ENCODE results near the gene CCL4. TPM values are rescaled to one million over a fixed set of nuclear protein-coding genes. Genes with fewer than 3 reads are reported as not detected.

CCL4 gene
- total RNA-seq, 1 experiment from 2014 or later, result not detected

DNA sequence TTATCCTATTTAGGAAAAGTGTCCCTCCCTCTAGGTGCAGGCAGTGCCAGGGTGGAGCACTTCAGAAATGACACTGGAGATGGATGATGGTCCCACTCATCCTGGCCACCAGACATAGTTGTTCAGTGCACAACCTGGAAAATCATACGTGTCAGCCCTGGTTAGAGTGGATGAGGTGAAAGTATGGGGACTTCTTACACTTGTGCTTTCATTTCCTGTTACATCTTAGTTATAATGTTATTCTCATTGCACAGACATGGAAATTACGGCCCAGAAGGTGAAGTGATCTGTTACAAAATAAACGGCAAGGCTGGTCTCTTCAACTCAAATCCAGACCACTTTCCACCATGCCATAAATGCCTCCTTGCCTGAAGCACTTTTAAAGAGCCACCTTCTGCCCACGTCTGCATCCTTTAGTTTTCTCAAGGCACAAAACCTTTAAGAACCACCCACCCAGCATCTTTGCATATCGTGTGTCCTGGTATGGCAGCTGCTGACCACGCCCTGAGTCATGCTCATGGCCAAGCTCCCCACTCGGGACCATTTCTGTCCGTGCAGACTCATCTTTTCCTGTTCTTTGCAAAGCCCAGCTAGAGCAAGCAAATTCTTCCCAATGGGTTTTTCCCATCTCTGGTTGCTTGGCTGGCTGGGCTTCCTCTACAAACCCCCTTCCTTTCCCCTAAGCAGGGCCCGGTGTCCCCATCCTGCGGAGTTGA lies 50.4 kb downstream of the CCL4 start:
- H3K27ac ChIP-seq (ENCODE audit: insufficient read length, low read depth, low read length), result no peak overlapping the region
- no peak overlapping the region for H3K14ac ChIP-seq (ENCODE audit: insufficient read depth, low read length)
- H3K9me3 ChIP-seq (ENCODE audit: control insufficient read depth, low read depth, low read length), result no peaks in the 10 kb centered on the region
- Mint-ChIP-seq H3K27me3 (ENCODE audit: low read depth) (peaks cover 5% of the 10 kb centered on the region), H3K27ac (no peak overlapping the region), H3K4me3 (no peak overlapping the region), H3K4me1 (peaks cover 5 to 8% of the 10 kb centered on the region in 2 experiments; a peak in 1 of 4 replicates), H3K36me3 (ENCODE audit: insufficient read depth in 1 of 3, low read depth in 3 of 3) (no peaks in the 10 kb centered on the region), H3K9me3 (no peaks in the 10 kb centered on the region)
- H2BK120ac ChIP-seq (ENCODE audit: low read depth, low read length, poor library complexity, severe bottlenecking), result no peak overlapping the region
- no peak overlapping the region for H3K56ac ChIP-seq (ENCODE audit: insufficient read length, low read depth, low read length)
- no peak overlapping the region for H4K91ac ChIP-seq (ENCODE audit: insufficient read length, low read depth, low read length)
- no peaks in the 10 kb centered on the region for H3K79me2 ChIP-seq (ENCODE audit: insufficient read depth, low read length)
- no peaks in the 10 kb centered on the region for H3K23me2 ChIP-seq (ENCODE audit: insufficient read length, low read depth, low read length, poor library complexity, severe bottlenecking)
- WGBS (ENCODE audit: extremely low coverage, insufficient read length, low lambda C conversion rate), result no CpG with 5 or more reads among the region's 10 CpGs
- no peak overlapping the region for H2AFZ ChIP-seq (ENCODE audit: low read length)
- no peak overlapping the region for H3K9ac ChIP-seq (ENCODE audit: extremely low read depth, insufficient read length, low read length)
- DNase-seq, result no peak
- no peak overlapping the region for H3K4me2 ChIP-seq (ENCODE audit: insufficient read depth, insufficient read length, low read length)
- no peaks in the 10 kb centered on the region for H3K79me1 ChIP-seq (ENCODE audit: insufficient read depth, low read depth, low read length, poor library complexity, severe bottlenecking)
- H3K4me1 ChIP-seq (ENCODE audit: insufficient read depth, low read length), result no peaks in the 10 kb centered on the region
- no peak overlapping the region for H3K23ac ChIP-seq (ENCODE audit: insufficient read length, low read depth, low read length)
- H2BK5ac ChIP-seq (ENCODE audit: insufficient read length, low read length), result no peak overlapping the region
- no peak overlapping the region for H4K8ac ChIP-seq (replicated peaks; ENCODE audit: insufficient read length, low read depth, low read length)
- H3K4ac ChIP-seq (ENCODE audit: low read depth, low read length), result no peak overlapping the region
- TF ChIP-seq CTCF (conservative IDR thresholded peaks at IDR 0.05), result no peak
- H2BK12ac ChIP-seq (ENCODE audit: insufficient read length, low read depth, low read length), result no peak overlapping the region
- H2BK20ac ChIP-seq (ENCODE audit: low read depth, low read length, poor library complexity, severe bottlenecking), result no peak overlapping the region
- H3T11ph ChIP-seq (ENCODE audit: low read length), result no peak overlapping the region
- no peaks in the 10 kb centered on the region for H3K27me3 ChIP-seq (ENCODE audit: insufficient read depth, low read length)
- no peak overlapping the region for H4K5ac ChIP-seq (ENCODE audit: insufficient read length, low read depth, low read length)
- H3K18ac ChIP-seq (ENCODE audit: insufficient read length, low read depth, low read length), result no peak overlapping the region
- H2BK15ac ChIP-seq (ENCODE audit: low read depth, low read length), result no peak overlapping the region
- no peak overlapping the region for H2AK5ac ChIP-seq (ENCODE audit: insufficient read length, low read length)
- no peaks in the 10 kb centered on the region for H4K20me1 ChIP-seq (ENCODE audit: control insufficient read depth, insufficient read depth, insufficient read length)

Other genes with a start within 250 kb of the CCL4 start
- gene HEATR9, start 234.9 kb upstream of the CCL4 start, total RNA-seq (2021), result not detected in 2 replicates
- not detected in 2 replicates for gene CCL5, start 223.5 kb upstream of the CCL4 start, total RNA-seq (2021)
- 9.0 and 9.8 TPM in 2 replicates for gene RDM1, start 173.1 kb upstream of the CCL4 start, total RNA-seq (2021)
- gene LYZL6, start 160.1 kb upstream of the CCL4 start, total RNA-seq (2021), result not detected in 2 replicates
- not detected in 2 replicates for gene CCL16, start 122.3 kb upstream of the CCL4 start, total RNA-seq (2021)
- not detected in 2 replicates for gene CCL14, start 117.1 kb upstream of the CCL4 start, total RNA-seq (2021)
- gene CCL15, start 102.3 kb upstream of the CCL4 start, total RNA-seq (2021), result not detected in 2 replicates
- not detected in 2 replicates for gene CCL23, start 85.9 kb upstream of the CCL4 start, total RNA-seq (2021)
- gene CCL18, start 39.6 kb upstream of the CCL4 start, total RNA-seq (2021), result not detected in 2 replicates
- not detected in 2 replicates for gene CCL3, start 13.7 kb upstream of the CCL4 start, total RNA-seq (2021)
- 5.5 and 8.8 TPM in 2 replicates for gene TBC1D3B, start 72.8 kb downstream of the CCL4 start, total RNA-seq (2021)
- 0.29 TPM in 1 of 2 replicates, not detected in the other for gene CCL3L1, start 92.9 kb downstream of the CCL4 start, total RNA-seq (2021)
- gene CCL4L2, start 107.2 kb downstream of the CCL4 start, total RNA-seq (2021), result not detected in 2 replicates
- 0.35 TPM in 1 of 2 replicates, not detected in the other for gene TBC1D3I, start 160.7 kb downstream of the CCL4 start, total RNA-seq (2021)
- gene TBC1D3G, start 220.1 kb downstream of the CCL4 start, total RNA-seq (2021), result not detected in 2 replicates

Data from H9 (cell line).